Lung (tissue), 12 donors: Measurements from ENCODE around the gene ST13. TPM values are rescaled to one million over a fixed set of nuclear protein-coding genes. Genes with fewer than 3 reads are reported as not detected.

Experiments used
- ATAC-seq: fragments of 200-7000 bp; cut with Tn5 transposase; one replicate; pipeline ENCODE4 v1.9.1; 2020; ENCODE audit warnings: moderate number of reproducible peaks; ENCODE audit not compliant: insufficient read depth, low FRiP score
- DNase-seq, 3 donors: peaks; one replicate each; pipeline ENCODE4 v3.0.0-alpha.2; 2013 to 2017
- H3K27ac ChIP-seq, 2 donors: one replicate each; pipeline ENCODE4 v1.5.1; 2013; ENCODE audit warnings: mild to moderate bottlenecking in 2 of 2, moderate library complexity in 2 of 2, control low read depth in 1 of 2, inconsistent platforms in 1 of 2, low read depth in 1 of 2, low read length in 1 of 2
- H3K27me3 ChIP-seq, 3 donors: one replicate each; pipeline ENCODE4 v1.5.1; 2013; ENCODE audit warnings: low read length in 2 of 3; ENCODE audit not compliant: control insufficient read depth in 3 of 3, insufficient read depth in 3 of 3
- H3K36me3 ChIP-seq, 4 donors: one replicate each; pipeline ENCODE4 v1.5.1; 2013; ENCODE audit warnings: low read length in 4 of 4, mild to moderate bottlenecking in 1 of 4, moderate library complexity in 1 of 4; ENCODE audit not compliant: control insufficient read depth in 4 of 4, insufficient read depth in 4 of 4
- H3K4me1 ChIP-seq, 5 donors: one replicate each; pipeline ENCODE4 v1.5.1; 2013; ENCODE audit warnings: low read length in 5 of 5, mild to moderate bottlenecking in 2 of 5, moderate library complexity in 1 of 5; ENCODE audit not compliant: control insufficient read depth in 5 of 5, insufficient read depth in 5 of 5
- H3K4me3 ChIP-seq: one replicate; pipeline ENCODE4 v1.5.1; 2013; ENCODE audit warnings: mild to moderate bottlenecking, control low read depth, moderate library complexity
- H3K9ac ChIP-seq, 2 donors: one replicate each; pipeline ENCODE4 v1.5.1; 2013; ENCODE audit warnings: low read length in 2 of 2, control low read depth in 1 of 2; ENCODE audit not compliant: insufficient read depth in 1 of 2
- H3K9me3 ChIP-seq, 4 donors: one replicate each; pipeline ENCODE4 v1.5.1; 2013; ENCODE audit warnings: low read length in 3 of 4, mild to moderate bottlenecking in 1 of 4, moderate library complexity in 1 of 4; ENCODE audit not compliant: control insufficient read depth in 4 of 4, insufficient read depth in 3 of 4
- CTCF ChIP-seq: IDR thresholded peaks from 2 replicates; pipeline ENCODE4 v1.5.1; 2012; ENCODE audit warnings: mild to moderate bottlenecking; ENCODE audit errors: control extremely low read depth, extremely low read depth
- WGBS, 2 donors: extraction: QIAGEN DNeasy Blood & Tissue Kit; methylation state at CpG; one replicate each; pipeline ENCODE4 v1.1.7; 2013; 5-methylcytosine and 5-hydroxymethylcytosine counted together
- polyA plus RNA-seq, 2 donors: library from polyadenylated mRNA; stranded (reverse); fragments of 200-250 nt; gene quantifications; one replicate each; pipeline ENCODE4 v1.2.1, GENCODE V29; 2013
- total RNA-seq, 2 donors: library from RNA; depleted of rRNA in 1 of 2; stranded (reverse); fragments of >200 nt in 1 of 2; gene quantifications; one replicate each; pipeline ENCODE4 v1.2.1, GENCODE V29; 2014 to 2021
- donor health status: control.
- donor health status: control.
- donor health status: Bipolar disorder and iron deficiency.
- donor health status: healthy.
- donor health status: DM: yes; HTN: yes; CAD: no.

The ST13 gene
- total and polyA plus RNA-seq, 4 donors: 61.9 to 208 (median 132) TPM

- H3K27me3 ChIP-seq: no peaks in the 10 kb centered on the region
- peaks cover 0 to 22% (median 13%) of the 10 kb centered on the region in 5 donors for H3K4me1 ChIP-seq
- peak overlapping the region; percentile 94 for H3K4me3 ChIP-seq
- WGBS, 2 donors: 20 to 24% methylated on average over 13 to 14 of the region's 14 CpGs
- no peak overlapping the region for H3K27ac ChIP-seq
- ATAC-seq (no peak), DNase-seq (no peak)
- H3K36me3 ChIP-seq: peaks cover 0 to 7% (median 2%) of the 10 kb centered on the region in 4 donors
- no peaks in the 10 kb centered on the region for H3K9me3 ChIP-seq
- H3K9ac ChIP-seq: peak overlapping the region; percentile 66 to 77
- no peak for TF ChIP-seq CTCF
Observed at GRCh38 chr22:40818192-40818746, 38.2 kb downstream of the ST13 start.

GRCh38 chr22:40817737-40818136 lies 38.7 kb downstream of the ST13 start:
- Histone ChIP-seq H3K9ac (peak overlapping the region in 1 of 2 donors; percentile 14), H3K27me3 (no peaks in the 10 kb centered on the region), H3K4me1 (peaks cover 0 to 22% (median 13%) of the 10 kb centered on the region in 5 donors), H3K36me3 (peaks cover 0 to 7% (median 0%) of the 10 kb centered on the region in 4 donors), H3K4me3 (no peak overlapping the region), H3K27ac (no peak overlapping the region), H3K9me3 (no peaks in the 10 kb centered on the region)
- DNase-seq (no peak), ATAC-seq (no peak)
- 89 to 92% methylated on average over 4 of the region's 4 CpGs for WGBS, 2 donors
- no peak for TF ChIP-seq CTCF

DNA sequence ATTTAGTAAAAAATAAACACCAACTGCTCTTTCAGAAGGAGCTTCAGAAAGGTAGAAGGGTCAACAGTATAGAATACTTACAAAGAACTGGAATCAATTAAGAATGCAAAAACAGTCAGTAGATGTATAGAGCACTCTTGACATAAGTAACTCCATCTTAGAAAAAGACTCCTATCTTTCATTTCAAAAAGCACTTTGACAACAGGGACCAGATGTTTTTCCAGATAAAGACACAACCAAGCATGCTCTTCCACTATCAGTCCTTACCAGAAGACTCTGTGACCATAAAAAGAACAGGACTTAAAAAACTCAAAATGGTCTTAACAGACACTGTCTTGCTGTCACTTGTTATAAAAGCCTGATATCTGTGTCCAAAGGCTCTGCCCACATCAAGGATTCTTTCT lies 42.5 kb downstream of the ST13 start:
- Histone ChIP-seq H3K4me1 (peaks cover 4 to 14% (median 10%) of the 10 kb centered on the region in 5 donors), H3K9me3 (no peaks in the 10 kb centered on the region), H3K36me3 (peaks cover 0 to 8% (median 0%) of the 10 kb centered on the region in 4 donors), H3K9ac (no peak overlapping the region), H3K27ac (no peak overlapping the region), H3K27me3 (no peaks in the 10 kb centered on the region), H3K4me3 (no peak overlapping the region)
- no peak for TF ChIP-seq CTCF
- DNase-seq: no peak
- ATAC-seq: no peak
